Measurements from ENCODE around the gene ALPL. TPM values are rescaled to one million over a fixed set of nuclear protein-coding genes. Genes with fewer than 3 reads are reported as not detected.

ALPL gene
- total RNA-seq, 1 donor from 2014 or later, result 10.2 TPM

DNA sequence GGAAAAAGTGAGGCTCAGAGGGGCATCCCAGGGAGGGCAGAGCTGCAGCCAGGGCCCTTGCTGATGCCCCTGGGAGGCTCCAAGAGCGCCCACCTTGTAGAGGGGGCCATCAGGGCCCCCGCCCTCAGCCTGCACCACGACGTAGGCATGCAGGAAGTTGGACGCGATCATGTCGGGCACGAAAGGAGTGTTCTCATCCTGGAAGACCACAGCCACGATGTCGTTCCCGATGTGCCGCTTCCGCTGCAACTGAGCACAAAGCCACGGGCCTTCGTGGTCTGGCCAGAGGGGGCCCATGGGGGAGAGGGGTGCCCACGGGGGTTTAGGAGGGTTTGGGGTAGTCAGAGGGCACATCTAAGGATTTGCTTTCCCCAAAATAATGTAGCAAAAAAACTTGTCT lies 100.8 kb downstream of the ALPL start:
- TF ChIP-seq, protein P1, sequence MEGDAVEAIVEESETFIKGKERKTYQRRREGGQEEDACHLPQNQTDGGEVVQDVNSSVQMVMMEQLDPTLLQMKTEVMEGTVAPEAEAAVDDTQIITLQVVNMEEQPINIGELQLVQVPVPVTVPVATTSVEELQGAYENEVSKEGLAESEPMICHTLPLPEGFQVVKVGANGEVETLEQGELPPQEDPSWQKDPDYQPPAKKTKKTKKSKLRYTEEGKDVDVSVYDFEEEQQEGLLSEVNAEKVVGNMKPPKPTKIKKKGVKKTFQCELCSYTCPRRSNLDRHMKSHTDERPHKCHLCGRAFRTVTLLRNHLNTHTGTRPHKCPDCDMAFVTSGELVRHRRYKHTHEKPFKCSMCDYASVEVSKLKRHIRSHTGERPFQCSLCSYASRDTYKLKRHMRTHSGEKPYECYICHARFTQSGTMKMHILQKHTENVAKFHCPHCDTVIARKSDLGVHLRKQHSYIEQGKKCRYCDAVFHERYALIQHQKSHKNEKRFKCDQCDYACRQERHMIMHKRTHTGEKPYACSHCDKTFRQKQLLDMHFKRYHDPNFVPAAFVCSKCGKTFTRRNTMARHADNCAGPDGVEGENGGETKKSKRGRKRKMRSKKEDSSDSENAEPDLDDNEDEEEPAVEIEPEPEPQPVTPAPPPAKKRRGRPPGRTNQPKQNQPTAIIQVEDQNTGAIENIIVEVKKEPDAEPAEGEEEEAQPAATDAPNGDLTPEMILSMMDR (IDR thresholded peaks at IDR 0.05; ENCODE audit: borderline replicate concordance), result no peak
- DNase-seq, result no peak
- Histone ChIP-seq H3K27ac (replicated peaks) (no peak overlapping the region), H3K27me3 (ENCODE audit: low read depth) (no peaks in the 10 kb centered on the region), H3K4me1 (no peaks in the 10 kb centered on the region), H3K9me3 (replicated peaks) (no peaks in the 10 kb centered on the region), H3K4me3 (no peak overlapping the region), H3K36me3 (no peaks in the 10 kb centered on the region)
- intact Hi-C loops (cut with micrococcal nuclease), result no loop called here

DNA sequence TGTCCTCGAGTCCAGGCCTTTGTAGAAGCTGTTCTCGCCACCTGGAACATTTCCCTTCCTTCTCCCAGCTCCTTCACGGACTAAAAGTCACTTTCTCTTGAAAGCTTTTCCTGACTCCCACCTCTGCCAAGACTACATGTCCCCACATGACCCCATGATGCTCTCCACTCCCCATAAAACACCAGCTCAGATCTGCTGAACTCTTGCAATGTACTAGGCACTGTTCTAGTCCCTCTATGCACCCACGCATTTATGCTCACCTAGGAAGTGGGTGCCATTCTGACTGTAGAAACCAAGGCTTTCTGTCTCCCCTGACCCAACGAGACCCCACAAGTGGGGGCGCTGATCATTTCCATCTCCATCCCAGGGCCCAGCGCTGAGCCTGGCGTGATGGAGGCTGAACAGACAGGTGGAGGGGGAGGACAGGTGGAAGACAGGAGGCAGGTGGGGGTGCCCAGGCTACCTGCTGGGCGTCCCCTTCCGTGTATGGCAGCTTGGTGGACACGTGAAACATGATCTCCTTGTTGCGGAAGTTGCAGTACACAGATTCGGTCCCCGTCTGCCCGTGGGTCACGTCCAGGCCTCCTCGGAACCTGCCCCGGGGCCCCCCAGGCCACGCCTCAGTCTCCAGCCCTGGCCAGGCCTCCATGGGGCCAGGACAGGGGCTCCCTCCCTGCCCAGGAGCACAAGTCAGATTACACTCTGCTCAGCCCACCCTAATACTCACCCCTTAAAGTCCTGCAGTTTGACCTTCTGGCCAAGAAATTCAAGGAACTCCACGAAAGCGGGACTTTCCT lies 102.0 kb downstream of the ALPL start:
- Histone ChIP-seq H3K4me3 (no peak overlapping the region), H3K4me1 (no peaks in the 10 kb centered on the region), H3K27ac (replicated peaks) (no peak overlapping the region), H3K27me3 (ENCODE audit: low read depth) (no peaks in the 10 kb centered on the region), H3K9me3 (replicated peaks) (no peaks in the 10 kb centered on the region), H3K36me3 (no peaks in the 10 kb centered on the region)
- intact Hi-C loops (cut with micrococcal nuclease), result no loop called here
- DNase-seq, result no peak
- TF ChIP-seq, protein P1 (IDR thresholded peaks at IDR 0.05; ENCODE audit: borderline replicate concordance), result no peak

DNA sequence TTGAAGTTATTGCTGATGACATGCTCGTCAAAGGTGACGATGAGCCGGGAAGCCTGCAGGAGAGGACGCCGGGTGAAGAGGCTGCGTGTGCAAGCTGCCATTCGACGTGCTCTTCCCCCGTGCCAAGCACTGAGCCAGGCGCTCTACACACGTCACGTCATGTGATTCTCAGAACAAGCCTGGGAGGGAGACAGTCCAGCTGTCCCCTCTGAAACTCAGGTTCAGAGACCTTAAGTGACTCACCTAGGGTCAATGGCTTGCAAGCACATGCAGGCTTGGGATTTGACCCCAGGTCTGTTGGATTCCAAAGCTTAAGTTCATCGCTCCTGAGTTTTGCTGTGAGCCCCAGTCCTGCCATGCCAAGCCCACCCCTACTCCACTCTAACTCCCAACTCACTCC lies 102.8 kb downstream of the ALPL start:
- TF ChIP-seq, protein P1 (IDR thresholded peaks at IDR 0.05; ENCODE audit: borderline replicate concordance), result no peak
- no peaks in the 10 kb centered on the region for H3K4me1 ChIP-seq
- intact Hi-C loops (cut with micrococcal nuclease), result no loop called here
- H3K4me3 ChIP-seq, result no peak overlapping the region
- no peaks in the 10 kb centered on the region for H3K9me3 ChIP-seq (replicated peaks)
- no peaks in the 10 kb centered on the region for H3K36me3 ChIP-seq
- H3K27ac ChIP-seq (replicated peaks), result no peak overlapping the region
- H3K27me3 ChIP-seq (ENCODE audit: low read depth), result no peaks in the 10 kb centered on the region
- no peak for DNase-seq

DNA sequence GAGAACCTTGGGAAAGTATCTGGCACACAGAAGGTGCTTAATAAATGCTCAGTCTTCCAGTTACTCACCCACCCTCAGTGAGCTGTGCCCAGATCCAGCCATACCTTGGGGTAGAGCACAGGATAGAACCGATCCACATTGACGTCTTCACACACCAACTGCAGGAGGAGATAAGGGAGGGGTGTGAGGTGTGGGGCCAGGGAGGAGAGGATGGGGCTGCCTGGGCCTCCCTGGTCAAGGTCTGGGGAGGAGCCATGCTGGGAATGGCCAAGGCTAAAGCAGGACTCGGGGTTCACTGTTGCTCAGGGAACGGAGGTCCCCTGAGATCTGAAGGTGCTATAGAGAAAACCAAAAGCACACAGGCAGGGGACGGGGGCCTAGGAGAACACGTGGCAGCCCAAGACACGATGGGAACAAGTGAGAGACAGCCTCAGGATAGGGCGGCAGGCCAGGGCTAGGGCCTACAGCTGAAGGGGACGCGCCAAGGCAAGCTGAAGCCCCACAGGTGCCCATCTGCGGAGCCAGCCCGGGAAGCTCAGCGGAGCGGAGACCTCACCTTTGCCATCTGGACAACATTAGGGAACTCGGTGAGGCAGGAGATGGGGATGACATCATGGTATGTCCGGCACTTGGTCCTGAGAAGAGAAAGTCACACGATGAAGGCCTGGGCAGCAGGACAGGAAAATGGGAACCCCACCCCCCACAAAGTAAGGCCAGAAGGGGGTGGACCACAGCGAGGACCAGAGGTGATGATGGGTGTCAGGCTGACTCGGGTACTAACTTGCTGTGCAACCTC lies 104.0 kb downstream of the ALPL start:
- H3K9me3 ChIP-seq (replicated peaks), result no peaks in the 10 kb centered on the region
- intact Hi-C loops (cut with micrococcal nuclease), result no loop called here
- H3K4me3 ChIP-seq, result no peak overlapping the region
- H3K4me1 ChIP-seq, result no peaks in the 10 kb centered on the region
- TF ChIP-seq, protein P1 (IDR thresholded peaks at IDR 0.05; ENCODE audit: borderline replicate concordance), result no peak
- no peak overlapping the region for H3K27ac ChIP-seq (replicated peaks)
- no peak for DNase-seq
- H3K27me3 ChIP-seq (ENCODE audit: low read depth), result no peaks in the 10 kb centered on the region
- no peaks in the 10 kb centered on the region for H3K36me3 ChIP-seq

DNA sequence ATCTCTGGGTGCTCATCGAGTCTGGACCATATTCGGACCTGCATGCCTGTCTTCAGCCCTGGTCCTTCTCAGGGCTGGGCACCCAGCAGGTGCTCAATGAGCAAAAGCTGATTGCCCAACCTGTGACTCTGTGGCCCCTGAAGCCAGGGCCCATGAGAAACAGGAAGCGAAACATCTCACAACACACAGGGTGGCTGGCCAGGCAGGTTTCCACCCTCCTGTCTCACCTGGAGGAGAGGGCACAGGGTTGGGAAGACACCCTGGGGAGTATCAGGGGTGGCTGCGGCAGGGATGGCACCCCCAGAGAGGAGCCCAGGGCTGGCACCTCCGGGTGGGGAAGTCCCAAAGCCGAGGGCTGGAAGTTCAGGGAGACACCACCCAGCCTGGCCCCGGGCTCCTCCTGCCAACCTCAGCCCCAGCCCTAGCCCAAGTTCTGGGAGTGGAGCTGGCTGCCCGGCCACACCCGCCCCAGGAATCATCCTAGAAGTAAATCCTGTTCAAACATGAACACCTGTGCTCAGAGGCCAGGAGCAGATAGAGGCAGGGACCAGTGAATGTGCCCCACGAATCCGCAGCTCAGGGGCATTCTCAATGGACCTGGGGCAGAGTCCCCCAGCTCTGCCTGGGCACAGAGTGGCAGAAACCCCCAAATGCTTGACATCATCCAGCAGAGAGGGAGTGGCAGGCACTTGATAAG lies 105.3 kb downstream of the ALPL start:
- TF ChIP-seq, protein P1 (IDR thresholded peaks at IDR 0.05; ENCODE audit: borderline replicate concordance), result no peak
- Histone ChIP-seq H3K4me1 (peaks cover 6% of the 10 kb centered on the region), H3K9me3 (replicated peaks) (no peaks in the 10 kb centered on the region), H3K27ac (replicated peaks) (no peak overlapping the region), H3K27me3 (ENCODE audit: low read depth) (peaks cover 13% of the 10 kb centered on the region), H3K4me3 (no peak overlapping the region), H3K36me3 (no peaks in the 10 kb centered on the region)
- intact Hi-C loops (cut with micrococcal nuclease), result no loop called here
- DNase-seq, result no peak

Data from left ventricle myocardium inferior (tissue), 1 donor.